Fibroblast of skin of right biceps (primary cell): Measurements from ENCODE around the gene KIFC1.
"Not testable (repeated sequence)": the region's sequence is repeated elsewhere in the genome, so short reads cannot be mapped to it uniquely, and the experiment has no call there.

Experiments used
- DNase-seq: peaks from one replicate; pipeline ENCODE4 v3.0.0-alpha.2; 2013

The KIFC1 gene

GRCh38 chr6:33391278-33391921 is at the start of gene KIFC1:
KIFC1 (plus strand) TSS chr6:33391823; CDS start chr6:33391986, 163 bp downstream.
- peak; percentile 100 for DNase-seq

- not testable (repeated sequence) for DNase-seq
Measured at GRCh38 chr6:33343606-33343952, 48.0 kb upstream of the KIFC1 start.

GRCh38 chr6:33343953-33344611 is 47.5 kb upstream of the KIFC1 start:
- no peak for DNase-seq

- DNase-seq = peak; percentile 77
Measured at GRCh38 chr6:33344701-33345697, 46.6 kb upstream of the KIFC1 start.

- not testable (repeated sequence) for DNase-seq
Measured at GRCh38 chr6:33346972-33347371, 44.7 kb upstream of the KIFC1 start.

- no peak for DNase-seq
Measured at GRCh38 chr6:33347816-33348215, 43.8 kb upstream of the KIFC1 start.

- DNase-seq = not testable (repeated sequence)
Measured at GRCh38 chr6:33355860-33356259, 35.8 kb upstream of the KIFC1 start.

- DNase-seq = no peak
Measured at GRCh38 chr6:33356295-33356694, 35.3 kb upstream of the KIFC1 start.

- DNase-seq = not testable (repeated sequence)
Measured at GRCh38 chr6:33357160-33357871, 34.3 kb upstream of the KIFC1 start.

- no peak for DNase-seq
Measured at GRCh38 chr6:33359331-33359730, 32.3 kb upstream of the KIFC1 start.

GRCh38 chr6:33363486-33363885 is 28.1 kb upstream of the KIFC1 start:
- not testable (repeated sequence) for DNase-seq

GRCh38 chr6:33364475-33365205 is 27.0 kb upstream of the KIFC1 start:
- peak; percentile 65 for DNase-seq

GRCh38 chr6:33365206-33365971 is 26.2 kb upstream of the KIFC1 start:
- DNase-seq = not testable (repeated sequence)

- no peak for DNase-seq
Measured at GRCh38 chr6:33367009-33367714, 24.5 kb upstream of the KIFC1 start.

GRCh38 chr6:33367715-33368025 is 24.0 kb upstream of the KIFC1 start:
- not testable (repeated sequence) for DNase-seq

GRCh38 chr6:33371901-33372300 is 19.7 kb upstream of the KIFC1 start:
- DNase-seq = not testable (repeated sequence)

- no peak for DNase-seq
Measured at GRCh38 chr6:33372526-33373123, 19.0 kb upstream of the KIFC1 start.

GRCh38 chr6:33373960-33374910 is 17.4 kb upstream of the KIFC1 start:
- DNase-seq = no peak

GRCh38 chr6:33375143-33375671 is 16.4 kb upstream of the KIFC1 start:
- peak; percentile 84 for DNase-seq
